Measurements from ENCODE around the gene MRPS27.

The MRPS27 gene

DNA sequence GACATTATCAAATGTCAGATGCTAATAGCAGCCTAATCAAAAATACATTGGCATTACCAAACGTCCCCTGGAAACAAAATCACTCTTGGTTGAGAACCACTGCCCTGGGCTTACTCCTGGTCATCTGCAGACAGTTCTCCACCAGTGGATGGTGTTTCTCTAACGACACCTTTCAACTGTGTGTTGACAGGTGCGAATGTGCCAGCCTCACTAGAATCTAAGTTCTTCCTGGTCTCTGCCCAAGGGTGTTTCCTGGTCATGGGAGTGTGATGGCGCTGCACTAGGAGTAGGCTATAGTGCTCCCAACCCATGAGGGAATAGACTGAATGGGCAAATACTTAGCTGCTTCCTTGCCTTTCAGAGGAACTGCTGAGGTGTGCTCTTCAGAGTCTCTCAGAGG is 105.9 kb downstream of the MRPS27 start:
- Histone ChIP-seq H3K4me3 (ENCODE audit: low read depth in 1 of 2, low read length in 1 of 2) (no peak overlapping the region), H3K9me3 (no peaks in the 10 kb centered on the region), H3K36me3 (peaks cover 12% of the 10 kb centered on the region), H3K27ac (no peak overlapping the region), H3K27me3 (no peaks in the 10 kb centered on the region), H3K4me1 (ENCODE audit: control insufficient read depth in 1 of 2, insufficient read depth in 1 of 2, low read depth in 1 of 2, low read length in 1 of 2) (no peaks in the 10 kb centered on the region)
- TF ChIP-seq, protein P1, sequence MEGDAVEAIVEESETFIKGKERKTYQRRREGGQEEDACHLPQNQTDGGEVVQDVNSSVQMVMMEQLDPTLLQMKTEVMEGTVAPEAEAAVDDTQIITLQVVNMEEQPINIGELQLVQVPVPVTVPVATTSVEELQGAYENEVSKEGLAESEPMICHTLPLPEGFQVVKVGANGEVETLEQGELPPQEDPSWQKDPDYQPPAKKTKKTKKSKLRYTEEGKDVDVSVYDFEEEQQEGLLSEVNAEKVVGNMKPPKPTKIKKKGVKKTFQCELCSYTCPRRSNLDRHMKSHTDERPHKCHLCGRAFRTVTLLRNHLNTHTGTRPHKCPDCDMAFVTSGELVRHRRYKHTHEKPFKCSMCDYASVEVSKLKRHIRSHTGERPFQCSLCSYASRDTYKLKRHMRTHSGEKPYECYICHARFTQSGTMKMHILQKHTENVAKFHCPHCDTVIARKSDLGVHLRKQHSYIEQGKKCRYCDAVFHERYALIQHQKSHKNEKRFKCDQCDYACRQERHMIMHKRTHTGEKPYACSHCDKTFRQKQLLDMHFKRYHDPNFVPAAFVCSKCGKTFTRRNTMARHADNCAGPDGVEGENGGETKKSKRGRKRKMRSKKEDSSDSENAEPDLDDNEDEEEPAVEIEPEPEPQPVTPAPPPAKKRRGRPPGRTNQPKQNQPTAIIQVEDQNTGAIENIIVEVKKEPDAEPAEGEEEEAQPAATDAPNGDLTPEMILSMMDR (IDR thresholded peaks at IDR 0.05) = no peak

DNA sequence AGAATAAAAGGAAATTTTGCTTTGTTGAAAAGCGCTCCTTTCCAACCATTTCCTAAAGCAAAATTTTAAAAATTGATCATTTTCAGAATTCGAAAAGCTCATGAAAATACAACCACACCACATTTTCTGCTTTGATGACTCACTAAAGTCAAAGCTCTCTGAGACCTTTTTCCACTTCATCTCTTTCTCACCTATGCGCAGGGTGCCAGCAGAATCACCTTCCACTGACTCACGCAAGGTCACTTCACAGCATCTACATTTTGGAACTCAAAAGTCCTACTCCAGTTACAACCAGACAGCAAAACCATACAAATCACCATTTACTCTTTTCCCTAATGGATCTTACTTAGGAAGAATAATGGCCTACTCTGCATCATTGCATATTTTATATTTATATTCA is 106.6 kb downstream of the MRPS27 start:
- H3K4me1 ChIP-seq (ENCODE audit: control insufficient read depth in 1 of 2, insufficient read depth in 1 of 2, low read depth in 1 of 2, low read length in 1 of 2) = no peaks in the 10 kb centered on the region
- H3K27ac ChIP-seq = no peak overlapping the region
- peaks cover 7% of the 10 kb centered on the region for H3K36me3 ChIP-seq
- no peaks in the 10 kb centered on the region for H3K27me3 ChIP-seq
- no peak overlapping the region for H3K4me3 ChIP-seq (ENCODE audit: low read depth in 1 of 2, low read length in 1 of 2)
- TF ChIP-seq, protein P1 (IDR thresholded peaks at IDR 0.05) = no peak
- no peaks in the 10 kb centered on the region for H3K9me3 ChIP-seq

DNA sequence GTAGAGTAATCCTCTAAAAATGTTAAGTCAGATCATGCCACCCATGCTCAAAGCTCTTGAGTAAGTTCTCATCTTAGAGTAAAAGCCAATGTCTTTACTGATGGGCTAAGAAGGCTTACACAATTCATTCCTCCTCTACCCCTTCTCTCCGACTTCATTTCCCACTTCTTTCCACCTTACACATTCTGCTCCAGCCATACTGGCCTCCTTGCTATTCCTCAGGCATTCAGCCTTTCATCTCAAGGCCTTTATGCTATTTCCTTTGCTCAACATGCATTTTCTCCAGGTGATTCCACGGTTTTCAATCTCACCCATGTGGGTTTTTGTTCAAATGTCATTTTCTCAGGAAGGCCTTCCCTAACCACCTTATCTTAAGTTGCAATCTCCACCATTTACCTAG is 107.9 kb downstream of the MRPS27 start:
- Histone ChIP-seq H3K4me1 (ENCODE audit: control insufficient read depth in 1 of 2, insufficient read depth in 1 of 2, low read depth in 1 of 2, low read length in 1 of 2) (no peaks in the 10 kb centered on the region), H3K9me3 (no peaks in the 10 kb centered on the region), H3K4me3 (ENCODE audit: low read depth in 1 of 2, low read length in 1 of 2) (no peak overlapping the region), H3K27ac (no peak overlapping the region), H3K27me3 (no peaks in the 10 kb centered on the region), H3K36me3 (no peaks in the 10 kb centered on the region)
- TF ChIP-seq, protein P1 (IDR thresholded peaks at IDR 0.05) = no peak

DNA sequence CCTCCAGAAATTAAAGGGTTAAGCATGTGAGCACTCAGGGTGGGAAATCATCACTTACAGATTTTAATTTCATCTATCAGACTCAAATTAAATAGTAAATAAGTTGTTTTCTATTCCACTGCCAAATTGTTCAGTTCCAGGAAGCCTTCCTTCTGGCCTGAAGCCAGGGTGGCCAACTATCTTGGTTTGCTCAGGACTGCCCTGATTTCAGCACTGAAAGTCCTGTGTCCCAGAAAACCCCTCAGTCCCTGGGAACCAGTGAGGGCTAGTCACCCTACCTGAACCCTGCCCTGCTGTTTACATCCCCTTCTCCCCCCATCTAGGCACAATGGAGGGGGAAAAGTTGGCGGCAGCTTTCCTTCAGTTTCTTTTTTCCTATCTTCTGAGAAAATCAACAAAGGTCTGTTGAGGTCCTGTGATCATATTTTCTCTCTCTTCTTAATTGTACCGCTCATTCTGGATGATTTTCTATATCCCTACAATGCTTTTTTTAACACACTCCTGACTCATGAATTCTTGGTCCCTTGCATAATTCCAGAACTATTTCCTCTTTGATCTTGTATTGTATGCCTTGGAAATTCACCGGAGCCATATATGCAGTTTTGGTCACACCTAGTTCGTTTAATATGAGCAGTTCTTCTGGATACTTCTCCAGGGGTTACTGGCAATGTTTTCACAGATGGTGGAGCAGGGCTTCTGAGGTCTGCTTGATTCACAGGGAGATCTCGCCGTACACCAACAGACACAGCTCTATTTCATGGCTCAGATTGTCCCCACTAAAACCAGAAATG is 109.0 kb downstream of the MRPS27 start:
- TF ChIP-seq, protein P1 (IDR thresholded peaks at IDR 0.05) = no peak
- Histone ChIP-seq H3K4me1 (ENCODE audit: control insufficient read depth in 1 of 2, insufficient read depth in 1 of 2, low read depth in 1 of 2, low read length in 1 of 2) (no peaks in the 10 kb centered on the region), H3K27ac (no peak overlapping the region), H3K36me3 (no peaks in the 10 kb centered on the region), H3K4me3 (ENCODE audit: low read depth in 1 of 2, low read length in 1 of 2) (no peak overlapping the region), H3K27me3 (no peaks in the 10 kb centered on the region), H3K9me3 (no peaks in the 10 kb centered on the region)

DNA sequence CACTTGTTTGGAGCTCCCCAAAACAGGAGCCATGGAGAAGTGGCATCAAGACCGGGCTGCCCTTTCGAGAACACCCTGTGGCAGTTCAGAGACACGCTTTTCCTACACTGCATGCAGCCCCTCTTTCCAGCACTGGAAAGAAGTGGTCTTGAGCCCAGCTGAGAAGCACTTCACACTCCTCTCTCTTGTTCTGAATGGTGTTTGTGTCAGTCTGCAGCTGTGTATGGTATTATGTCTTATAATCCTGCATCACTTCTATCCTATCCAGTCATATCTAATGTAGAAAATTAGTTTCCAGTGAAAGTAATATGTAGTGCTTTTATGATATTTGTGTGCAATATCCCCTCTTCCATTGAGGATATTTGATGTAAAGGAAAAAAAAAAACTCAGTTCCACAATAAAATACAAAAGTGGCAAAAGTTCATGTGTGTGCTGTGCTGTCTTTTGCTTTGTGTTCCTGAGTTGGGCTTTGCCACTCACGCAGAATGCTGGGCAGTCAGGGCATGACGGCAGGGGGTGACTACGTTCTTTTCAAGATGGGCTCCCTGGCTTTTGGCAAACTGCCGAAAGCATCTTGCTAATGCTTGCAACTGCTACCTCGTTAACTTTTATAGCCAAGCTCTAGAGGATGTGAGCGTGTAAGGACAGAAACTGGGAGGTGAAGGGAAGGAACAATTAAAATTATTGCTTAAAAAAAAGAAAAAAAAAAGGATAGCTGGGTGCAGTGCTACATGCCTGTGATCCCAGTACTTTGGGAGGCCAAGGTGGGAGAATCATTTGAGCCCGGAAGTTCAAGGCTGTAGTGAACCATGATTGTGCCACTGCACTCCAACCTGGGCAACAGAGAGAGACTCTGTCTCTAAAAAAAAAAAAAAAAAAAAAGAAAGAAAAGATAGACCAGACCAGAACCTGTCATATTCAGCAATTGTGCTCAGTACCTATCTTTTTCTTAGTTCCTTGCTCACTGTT is 110.6 kb downstream of the MRPS27 start:
- Histone ChIP-seq H3K36me3 (no peaks in the 10 kb centered on the region), H3K4me3 (ENCODE audit: low read depth in 1 of 2, low read length in 1 of 2) (no peak overlapping the region), H3K27ac (no peak overlapping the region), H3K27me3 (no peaks in the 10 kb centered on the region), H3K9me3 (no peaks in the 10 kb centered on the region), H3K4me1 (ENCODE audit: control insufficient read depth in 1 of 2, insufficient read depth in 1 of 2, low read depth in 1 of 2, low read length in 1 of 2) (no peaks in the 10 kb centered on the region)
- TF ChIP-seq, protein P1 (IDR thresholded peaks at IDR 0.05) = no peak
